Measurements from ENCODE around the gene PYROXD2.
"Not testable (repeated sequence)": the region's sequence is repeated elsewhere in the genome, so short reads cannot be mapped to it uniquely, and the experiment has no call there.

PYROXD2 gene

GRCh38 chr10:98354491-98354890, 60.5 kb downstream of the PYROXD2 start:
- DNase-seq (ENCODE audit: low read depth), result no peak
- TF ChIP-seq, protein P1, sequence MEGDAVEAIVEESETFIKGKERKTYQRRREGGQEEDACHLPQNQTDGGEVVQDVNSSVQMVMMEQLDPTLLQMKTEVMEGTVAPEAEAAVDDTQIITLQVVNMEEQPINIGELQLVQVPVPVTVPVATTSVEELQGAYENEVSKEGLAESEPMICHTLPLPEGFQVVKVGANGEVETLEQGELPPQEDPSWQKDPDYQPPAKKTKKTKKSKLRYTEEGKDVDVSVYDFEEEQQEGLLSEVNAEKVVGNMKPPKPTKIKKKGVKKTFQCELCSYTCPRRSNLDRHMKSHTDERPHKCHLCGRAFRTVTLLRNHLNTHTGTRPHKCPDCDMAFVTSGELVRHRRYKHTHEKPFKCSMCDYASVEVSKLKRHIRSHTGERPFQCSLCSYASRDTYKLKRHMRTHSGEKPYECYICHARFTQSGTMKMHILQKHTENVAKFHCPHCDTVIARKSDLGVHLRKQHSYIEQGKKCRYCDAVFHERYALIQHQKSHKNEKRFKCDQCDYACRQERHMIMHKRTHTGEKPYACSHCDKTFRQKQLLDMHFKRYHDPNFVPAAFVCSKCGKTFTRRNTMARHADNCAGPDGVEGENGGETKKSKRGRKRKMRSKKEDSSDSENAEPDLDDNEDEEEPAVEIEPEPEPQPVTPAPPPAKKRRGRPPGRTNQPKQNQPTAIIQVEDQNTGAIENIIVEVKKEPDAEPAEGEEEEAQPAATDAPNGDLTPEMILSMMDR (conservative IDR thresholded peaks at IDR 0.05; ENCODE audit: low read length), result no peak
- no peak overlapping the region for H3K4me3 ChIP-seq (ENCODE audit: low read length)

DNA sequence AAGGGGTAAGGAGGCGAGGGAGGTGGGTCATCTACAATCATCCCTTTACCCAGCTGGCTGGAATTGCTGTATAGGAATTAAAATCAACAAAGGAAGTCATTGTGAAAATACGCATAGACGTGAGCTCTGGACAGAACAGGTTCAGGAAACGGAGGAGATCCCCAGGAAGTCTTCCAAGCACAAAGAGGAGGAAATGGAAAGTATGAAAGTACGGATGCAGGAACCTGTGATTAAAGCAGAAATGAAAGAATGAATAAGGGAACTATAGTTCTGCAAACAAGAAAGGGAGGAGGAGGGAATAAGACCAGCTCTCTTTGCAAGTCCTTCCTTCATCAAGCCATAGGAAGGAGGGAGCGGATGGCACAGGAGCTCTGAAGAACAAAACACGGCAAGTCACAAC, 61.8 kb downstream of the PYROXD2 start:
- no peak for DNase-seq (ENCODE audit: low read depth)
- H3K4me3 ChIP-seq (ENCODE audit: low read length), result no peak overlapping the region
- TF ChIP-seq, protein P1 (conservative IDR thresholded peaks at IDR 0.05; ENCODE audit: low read length), result no peak

DNA sequence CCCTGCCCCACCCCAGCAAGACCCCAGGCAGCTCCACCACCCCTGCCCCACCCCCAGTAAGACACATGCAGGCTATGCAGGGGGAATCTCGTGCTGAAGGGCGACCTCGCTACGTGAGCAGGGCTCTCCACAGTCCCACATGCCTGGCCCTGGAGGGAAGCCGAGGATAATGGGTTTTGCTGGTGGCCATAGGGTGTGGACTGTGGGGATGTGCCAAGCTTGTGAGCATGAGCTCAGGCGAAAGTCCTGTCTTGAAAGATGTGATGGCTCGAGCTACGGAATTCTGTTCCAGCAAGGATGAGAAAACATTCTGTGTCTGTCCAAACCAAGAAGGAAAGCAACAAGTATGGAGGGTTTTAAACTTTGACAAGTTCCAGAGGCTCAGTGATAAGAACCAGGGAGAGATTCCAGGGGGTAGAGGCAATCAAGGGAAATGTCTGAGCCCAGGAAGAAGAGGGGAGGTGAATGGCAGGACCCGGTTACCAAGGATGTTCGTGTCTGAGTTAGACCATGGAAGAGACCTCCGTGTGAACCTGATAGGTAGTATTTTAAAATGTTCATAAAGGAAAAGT, 63.1 kb downstream of the PYROXD2 start:
- TF ChIP-seq, protein P1 (conservative IDR thresholded peaks at IDR 0.05; ENCODE audit: low read length), result no peak
- peak; percentile 51 for DNase-seq (ENCODE audit: low read depth)
- H3K4me3 ChIP-seq (ENCODE audit: low read length), result no peak overlapping the region

DNA sequence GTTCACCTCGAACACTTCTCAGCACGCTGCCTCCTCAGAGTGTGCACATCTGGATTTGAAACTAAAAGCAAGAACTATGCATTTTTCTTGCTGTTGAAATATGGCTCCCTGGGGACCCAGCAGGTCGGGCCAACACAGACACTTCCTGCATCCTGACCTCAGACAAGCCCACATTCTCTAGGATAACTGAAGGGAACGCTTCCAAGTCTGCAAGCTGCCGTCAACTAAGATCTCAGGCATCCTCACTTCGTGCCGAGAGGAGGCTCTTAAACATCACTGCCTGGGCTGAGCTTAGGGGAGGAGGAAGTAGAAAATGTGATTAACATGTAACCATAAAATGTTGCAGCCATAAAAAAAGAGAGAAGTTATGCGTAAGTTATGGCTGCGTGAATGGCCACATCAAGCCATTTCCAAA, 65.5 kb downstream of the PYROXD2 start:
- H3K4me3 ChIP-seq (ENCODE audit: low read length), result no peak overlapping the region
- peak; percentile 100 for DNase-seq (ENCODE audit: low read depth)
- TF ChIP-seq, protein P1 (conservative IDR thresholded peaks at IDR 0.05; ENCODE audit: low read length), result no peak

DNA sequence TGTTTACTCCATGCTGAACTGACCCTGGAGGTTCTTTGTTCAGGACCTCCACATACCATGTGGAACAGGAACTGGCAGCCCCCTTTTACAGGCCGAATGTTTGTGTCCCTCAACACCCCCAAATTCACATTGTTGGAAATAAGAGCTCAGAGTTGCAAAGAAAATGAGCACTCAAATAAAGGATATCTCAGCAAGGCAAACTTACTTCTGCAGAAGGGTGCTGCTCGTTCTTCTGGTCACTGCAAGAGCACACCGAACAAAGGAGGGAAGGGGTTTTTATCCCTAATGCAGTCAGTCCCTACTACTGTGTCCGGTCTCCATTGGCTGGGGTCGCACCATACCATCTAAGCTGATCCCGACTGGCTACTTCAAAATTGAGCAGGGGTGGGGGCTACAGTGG, 68.1 kb downstream of the PYROXD2 start:
- TF ChIP-seq, protein P1 (conservative IDR thresholded peaks at IDR 0.05; ENCODE audit: low read length), result no peak
- H3K4me3 ChIP-seq (ENCODE audit: low read length), result no peak overlapping the region
- no peak for DNase-seq (ENCODE audit: low read depth)

DNA sequence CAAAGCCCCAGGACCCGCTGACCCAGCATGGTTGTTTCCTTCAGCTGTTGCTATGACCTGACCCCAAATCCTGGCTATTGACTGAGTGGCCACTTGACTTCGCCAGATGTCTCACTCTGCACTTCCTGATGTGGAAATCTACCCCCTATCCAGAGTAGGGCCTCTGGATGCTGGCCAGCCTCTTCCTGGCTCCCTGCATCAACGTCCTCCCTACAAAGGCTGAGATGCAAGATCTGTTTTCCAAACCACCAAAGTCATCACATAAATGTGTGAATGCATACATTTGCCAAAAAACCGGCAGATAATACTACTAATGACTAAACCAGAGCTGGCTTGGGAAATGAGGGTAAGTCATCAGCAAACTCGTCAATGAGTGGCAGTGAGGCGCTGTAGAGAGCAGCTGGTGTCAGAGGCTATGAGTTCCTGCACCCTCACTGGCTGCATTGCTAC, 70.4 kb downstream of the PYROXD2 start:
- peak; percentile 99 for DNase-seq (ENCODE audit: low read depth)
- H3K4me3 ChIP-seq (ENCODE audit: low read length), result no peak overlapping the region
- TF ChIP-seq, protein P1 (conservative IDR thresholded peaks at IDR 0.05; ENCODE audit: low read length), result no peak; the same call in 1 of the 2 replicates

DNA sequence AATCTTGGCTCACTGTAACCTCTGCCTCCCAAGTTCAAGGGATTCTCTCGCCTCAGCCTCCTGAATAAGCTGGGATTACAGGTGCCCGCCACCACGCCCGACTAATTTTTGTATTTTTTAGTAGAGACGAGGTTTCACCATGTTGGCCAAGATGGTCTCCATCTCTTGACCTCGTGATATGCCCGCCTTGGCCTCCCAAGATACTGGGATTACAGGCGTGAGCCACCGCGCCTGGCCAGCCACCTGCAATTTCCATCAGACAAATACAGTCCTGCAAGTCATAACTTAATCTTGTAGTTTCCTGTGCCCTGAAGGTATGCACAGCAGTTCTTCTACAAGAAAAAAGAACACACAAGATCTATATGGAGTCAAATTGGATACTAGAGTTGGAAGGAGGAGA, 73.3 kb downstream of the PYROXD2 start:
- not testable (repeated sequence) for DNase-seq (ENCODE audit: low read depth); H3K4me3 ChIP-seq (ENCODE audit: low read length)

DNA sequence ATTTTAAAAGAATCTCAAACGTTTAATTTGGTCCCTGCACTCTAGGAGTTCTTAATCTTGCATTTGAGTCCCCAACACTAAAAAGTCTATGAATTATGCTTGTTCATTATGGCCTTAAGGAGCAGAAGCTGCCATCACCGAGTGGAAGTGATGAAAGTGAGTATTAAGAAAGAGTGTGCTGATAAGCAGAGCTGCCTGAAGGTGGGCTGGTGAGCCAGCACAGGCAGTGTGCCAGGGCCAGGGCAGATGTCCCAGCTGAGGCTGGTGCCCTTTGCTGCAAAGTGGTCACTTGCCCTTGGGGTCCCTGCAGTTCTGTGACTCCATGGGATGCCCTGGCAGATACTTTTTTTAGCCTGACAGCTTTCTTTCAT, 74.1 kb downstream of the PYROXD2 start:
- no peak for DNase-seq (ENCODE audit: low read depth)
- TF ChIP-seq, protein P1 (conservative IDR thresholded peaks at IDR 0.05; ENCODE audit: low read length), result no peak
- no peak overlapping the region for H3K4me3 ChIP-seq (ENCODE audit: low read length)

Measured in AG10803 (cell line).